Measurements from ENCODE around the gene MARCHF2. TPM values are rescaled to one million over a fixed set of nuclear protein-coding genes. Genes with fewer than 3 reads are reported as not detected.

Gene MARCHF2
- total and polyA plus RNA-seq, 9 of the 15 experiments (the other 6 are each of a cell fraction or from before 2014, with no cell fraction given): 0.39 to 6.4 (median 2.2) TPM

- TF ChIP-seq CTBP1 (IDR thresholded peaks at IDR 0.05; ENCODE audit: borderline replicate concordance) (peak; percentile 84), MGA (IDR thresholded peaks at IDR 0.05) (no peak; the same call in 1 of the 2 replicates), ZNF232 (CRISPR knock-in tag; IDR thresholded peaks at IDR 0.05) (no peak), RB1 (IDR thresholded peaks at IDR 0.05; ENCODE audit: low read depth) (peak; percentile 95), SNRNP70 (optimal IDR thresholded peaks at IDR 0.05; ENCODE audit: low read depth, low read length) (no peak), XRCC4 (IDR thresholded peaks at IDR 0.05; ENCODE audit: extremely low read depth, insufficient read depth, insufficient read length) (no peak), PHB (CRISPR knock-in tag; IDR thresholded peaks at IDR 0.05) (no peak; the same call in 1 of the 2 replicates), NUFIP1 (IDR thresholded peaks at IDR 0.05; ENCODE audit: partially characterized antibody) (no peak), ZNF165 (CRISPR knock-in tag; IDR thresholded peaks at IDR 0.05; ENCODE audit: borderline replicate concordance) (no peak), BRF2 (IDR thresholded peaks at IDR 0.05; ENCODE audit: borderline replicate concordance, insufficient read depth, insufficient read length) (no peak), CREBBP (IDR thresholded peaks at IDR 0.05; ENCODE audit: low read depth, low read length) (no peak), RFX7 (CRISPR knock-in tag; IDR thresholded peaks at IDR 0.05) (no peak), CLOCK (CRISPR knock-in tag; IDR thresholded peaks at IDR 0.05; ENCODE audit: borderline replicate concordance) (no peak)
Observed at GRCh38 chr19:8389891-8390616, 23.1 kb upstream of the MARCHF2 start, which contains the start of gene RAB11B (continued).
